Amygdala (tissue), 56 donors: Measurements from ENCODE around the gene ATP9A.
"Not testable (repeated sequence)": the region's sequence is repeated elsewhere in the genome, so short reads cannot be mapped to it uniquely, and the experiment has no call there.

Source experiments
- DNase-seq, 56 donors: peaks; one replicate each; lab custom pipeline; 2025; lab: John Stamatoyannopoulos, UW

Gene ATP9A

GRCh38 chr20:51586005-51586440, 182.2 kb downstream of the ATP9A start:
- DNase-seq, result no peak

GRCh38 chr20:51585148-51585547, 183.0 kb downstream of the ATP9A start:
- DNase-seq, result no peak

GRCh38 chr20:51584737-51585136, 183.5 kb downstream of the ATP9A start:
- DNase-seq, result no peak

- DNase-seq, result no peak
Measured at GRCh38 chr20:51584116-51584515, 184.1 kb downstream of the ATP9A start.

- DNase-seq, result no peak
Measured at GRCh38 chr20:51583499-51583898, 184.7 kb downstream of the ATP9A start.

- no peak for DNase-seq
Measured at GRCh38 chr20:51583073-51583472, 185.1 kb downstream of the ATP9A start.

- DNase-seq, result no peak
Measured at GRCh38 chr20:51581571-51581970, 186.6 kb downstream of the ATP9A start.

- DNase-seq, result no peak
Measured at GRCh38 chr20:51579137-51579536, 189.1 kb downstream of the ATP9A start.

- no peak for DNase-seq
Measured at GRCh38 chr20:51578145-51578459, 190.1 kb downstream of the ATP9A start.

- no peak for DNase-seq
Measured at GRCh38 chr20:51577432-51578144, 190.6 kb downstream of the ATP9A start.

GRCh38 chr20:51575486-51575885, 192.7 kb downstream of the ATP9A start:
- no peak for DNase-seq

- DNase-seq, result no peak
Measured at GRCh38 chr20:51574248-51575033, 193.7 kb downstream of the ATP9A start.

GRCh38 chr20:51573576-51574243, 194.5 kb downstream of the ATP9A start:
- no peak for DNase-seq

GRCh38 chr20:51571460-51571794, 196.8 kb downstream of the ATP9A start:
- DNase-seq, result no peak

- no peak for DNase-seq
Measured at GRCh38 chr20:51570739-51571459, 197.3 kb downstream of the ATP9A start.

- no peak for DNase-seq
Measured at GRCh38 chr20:51569815-51570738, 198.1 kb downstream of the ATP9A start.

- DNase-seq, result not testable (repeated sequence)
Measured at GRCh38 chr20:51568533-51568932, 199.7 kb downstream of the ATP9A start.

- no peak for DNase-seq
Measured at GRCh38 chr20:51567622-51568021, 200.6 kb downstream of the ATP9A start.

GRCh38 chr20:51566594-51566993, 201.6 kb downstream of the ATP9A start:
- no peak for DNase-seq
